DMS114 treated with DMSO at 0.1 percent for 48 hours (cell line): ENCODE results near the gene USP9X.
"Not testable (repeated sequence)": the region's sequence is repeated elsewhere in the genome, so short reads cannot be mapped to it uniquely, and the experiment has no call there.

ENCODE experiments used
- DNase-seq: peaks from one replicate; lab custom pipeline; 2025; ENCODE audit not compliant: unreplicated experiment; lab: John Stamatoyannopoulos, UW

The USP9X gene

DNA sequence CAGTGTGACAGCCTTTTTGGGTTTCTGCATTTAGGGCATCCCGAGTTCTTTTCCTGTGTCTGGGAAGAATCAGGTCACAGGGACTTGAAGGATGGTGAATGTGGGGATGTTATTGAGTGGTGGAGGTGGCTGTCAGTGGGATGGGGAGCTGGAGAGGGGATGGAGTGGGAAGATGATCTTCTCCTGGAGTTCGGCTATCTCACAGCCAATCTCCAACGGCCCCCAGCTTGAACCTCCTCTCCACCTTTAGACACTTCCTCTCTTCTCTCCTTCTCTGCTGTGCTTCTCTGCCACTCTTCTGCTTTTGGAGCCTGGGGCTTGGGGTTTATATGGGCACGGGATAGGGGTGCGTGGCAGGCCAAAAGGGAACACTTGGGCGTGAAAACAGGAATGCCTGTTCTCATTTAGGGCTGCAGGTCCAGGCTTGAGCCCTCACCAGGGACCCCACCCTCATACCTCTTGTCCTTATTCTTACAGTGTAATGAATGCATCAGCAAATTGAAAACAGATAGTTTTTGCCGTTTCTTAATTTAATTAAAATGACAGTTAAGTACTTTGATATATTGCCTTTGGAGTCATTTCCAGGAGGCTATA is 37.5 kb downstream of the USP9X start:
- no peak for DNase-seq

DNA sequence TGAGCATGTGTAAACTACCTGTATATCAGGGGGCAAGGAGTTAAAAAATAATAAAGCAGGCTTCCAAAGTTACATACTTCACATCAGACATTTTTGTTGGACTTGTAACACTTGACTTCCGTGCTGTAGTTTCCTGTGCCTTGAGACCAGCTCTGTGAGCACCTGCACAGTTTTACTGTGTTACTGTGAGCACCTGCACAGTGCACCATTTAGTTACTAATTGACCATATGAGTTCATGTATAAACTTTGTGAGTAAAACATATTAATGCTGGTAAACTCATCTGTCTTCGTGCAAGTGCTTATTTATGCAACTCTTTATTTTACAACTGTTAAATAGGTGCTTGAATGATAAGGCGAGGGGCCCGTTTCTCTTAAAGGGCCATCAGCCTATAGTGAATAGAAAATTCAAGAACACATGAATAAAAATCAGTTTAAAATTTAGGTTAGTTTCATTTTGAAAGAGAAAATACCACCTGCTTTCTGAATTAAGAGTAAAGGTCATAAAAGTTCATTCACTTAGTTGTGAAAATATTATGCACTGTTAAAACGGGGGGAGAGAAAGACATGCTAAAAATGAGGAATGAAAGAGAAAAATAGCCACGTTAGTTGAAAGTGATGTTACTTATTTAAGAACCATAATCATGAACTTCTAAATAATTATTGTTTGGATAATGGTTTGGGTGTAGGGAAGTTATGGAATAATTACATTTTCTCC is 42.4 kb downstream of the USP9X start:
- DNase-seq, result no peak

DNA sequence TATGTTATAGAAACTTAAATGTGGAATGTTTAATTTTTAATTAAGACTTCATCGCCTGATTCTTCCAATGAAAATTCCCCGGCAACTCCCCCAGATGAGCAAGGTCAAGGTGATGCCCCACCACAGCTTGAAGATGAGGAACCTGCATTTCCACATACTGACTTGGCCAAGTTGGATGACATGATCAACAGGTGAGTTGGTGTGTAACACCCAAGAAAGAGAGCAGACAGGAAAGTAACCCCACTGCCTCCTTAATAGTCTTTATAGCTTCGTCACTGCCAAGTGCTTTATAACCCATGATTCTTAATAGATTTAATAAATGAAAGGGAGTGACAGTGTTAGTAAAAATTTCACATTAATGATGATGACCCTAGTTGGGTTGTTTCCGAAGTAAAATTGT is 43.7 kb downstream of the USP9X start:
- no peak for DNase-seq

DNA sequence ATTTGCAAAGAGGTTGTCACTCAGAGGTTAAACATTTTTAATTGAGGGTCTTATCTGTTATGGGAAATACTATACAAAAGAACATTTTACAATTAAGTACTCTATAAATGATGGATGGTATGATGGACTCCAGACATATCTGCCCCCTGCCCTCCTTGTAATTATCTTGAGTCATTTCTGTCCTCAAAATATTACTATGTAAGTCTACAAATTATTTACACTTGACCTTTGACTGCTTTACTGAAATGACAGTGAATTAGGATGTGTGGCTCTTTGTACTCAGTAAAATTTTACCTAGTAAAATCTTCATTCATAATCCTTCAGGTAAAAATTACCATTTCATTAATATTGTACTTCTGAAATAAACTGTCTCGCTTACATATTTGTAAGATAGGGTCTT is 46.5 kb downstream of the USP9X start:
- no peak for DNase-seq

DNA sequence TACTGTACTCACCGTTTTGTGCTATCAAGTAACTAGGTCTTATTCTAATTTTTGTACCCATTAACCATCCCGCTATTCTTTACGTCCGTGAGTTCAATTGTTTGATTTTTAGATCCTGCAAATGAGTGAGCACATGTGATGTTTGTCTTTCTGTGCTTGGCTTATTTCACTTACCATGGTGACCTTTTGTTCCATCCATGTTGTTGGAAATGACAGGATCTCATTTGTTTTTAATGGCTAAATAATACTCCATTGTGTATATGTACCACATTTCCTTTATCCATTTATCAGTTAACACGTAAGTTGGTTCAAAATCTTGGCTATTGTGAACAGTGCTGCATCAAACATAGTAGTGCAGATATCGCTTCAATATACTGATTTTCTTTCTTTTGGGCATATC is 48.3 kb downstream of the USP9X start:
- DNase-seq, result no peak

DNA sequence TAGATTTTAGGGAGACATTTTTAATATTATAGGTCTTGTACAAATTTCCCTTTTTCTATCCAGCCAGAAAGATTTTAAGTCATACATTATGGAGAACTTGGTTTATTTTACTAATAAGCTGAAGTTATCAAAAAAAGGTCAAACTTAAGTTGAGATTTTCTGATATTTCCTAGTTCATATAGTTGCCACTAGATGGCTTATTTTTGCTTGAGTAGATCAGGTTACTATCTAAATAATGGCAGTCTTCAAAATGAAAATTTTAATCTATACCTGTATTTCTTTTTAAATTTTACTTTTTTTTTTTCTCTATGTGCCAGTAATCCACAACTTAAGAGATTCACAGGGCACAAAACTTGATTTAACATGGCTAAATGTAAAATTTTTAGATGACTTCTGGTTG is 52.3 kb downstream of the USP9X start:
- DNase-seq, result no peak

DNA sequence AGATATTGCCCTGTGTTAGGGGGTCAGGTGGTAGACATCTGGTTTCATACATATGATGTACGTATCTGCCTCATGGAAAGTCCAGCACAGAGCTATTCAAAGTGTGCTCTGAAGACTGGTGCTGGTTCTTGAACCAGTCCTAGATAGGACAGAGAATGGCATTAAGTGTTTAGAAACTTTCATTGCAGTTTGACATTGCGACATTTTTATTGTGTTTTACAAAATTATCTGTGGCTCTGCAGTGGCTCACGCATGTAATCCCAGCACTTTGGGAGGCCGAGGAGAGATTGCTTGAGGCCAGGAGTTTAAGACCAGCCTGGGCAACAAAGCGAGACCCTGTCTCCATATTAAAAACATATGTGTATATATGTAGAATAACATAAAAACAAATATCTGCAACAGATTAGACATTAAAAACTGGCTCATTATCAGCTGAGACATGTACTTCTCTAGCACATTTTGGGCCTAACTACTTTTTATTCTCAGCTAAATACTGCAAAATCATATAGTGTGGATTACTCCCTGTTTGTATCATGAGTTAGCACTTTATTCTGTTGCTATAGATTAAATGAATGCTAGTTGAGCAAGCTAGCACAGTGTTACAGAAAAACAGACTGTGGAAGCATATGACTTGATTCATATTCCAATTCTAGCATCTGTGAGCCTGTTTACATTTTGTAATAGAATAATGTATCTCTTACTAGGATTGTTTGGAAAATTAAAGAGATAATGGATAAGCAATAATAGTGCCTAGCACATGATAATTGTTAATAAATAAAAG is 57.1 kb downstream of the USP9X start:
- DNase-seq, result no peak

DNA sequence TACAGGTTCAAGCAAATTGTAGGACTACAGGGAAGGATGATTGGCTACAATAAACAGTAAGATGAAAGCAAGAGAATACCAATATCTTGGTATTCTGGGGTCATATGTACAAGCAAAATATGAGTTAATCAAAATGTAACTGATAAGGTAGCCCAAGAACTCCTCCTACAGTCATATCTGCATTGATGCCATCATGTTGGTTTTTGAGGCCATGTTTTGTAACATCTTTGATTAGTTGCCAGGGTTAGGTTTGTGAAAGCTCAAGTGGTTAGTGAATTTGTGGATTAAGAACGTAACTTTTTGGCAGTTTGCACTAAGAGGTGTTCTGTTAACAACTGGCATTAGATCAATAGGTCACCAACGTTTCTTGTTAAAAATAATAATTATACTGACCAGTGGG is 59.6 kb downstream of the USP9X start:
- no peak for DNase-seq

DNA sequence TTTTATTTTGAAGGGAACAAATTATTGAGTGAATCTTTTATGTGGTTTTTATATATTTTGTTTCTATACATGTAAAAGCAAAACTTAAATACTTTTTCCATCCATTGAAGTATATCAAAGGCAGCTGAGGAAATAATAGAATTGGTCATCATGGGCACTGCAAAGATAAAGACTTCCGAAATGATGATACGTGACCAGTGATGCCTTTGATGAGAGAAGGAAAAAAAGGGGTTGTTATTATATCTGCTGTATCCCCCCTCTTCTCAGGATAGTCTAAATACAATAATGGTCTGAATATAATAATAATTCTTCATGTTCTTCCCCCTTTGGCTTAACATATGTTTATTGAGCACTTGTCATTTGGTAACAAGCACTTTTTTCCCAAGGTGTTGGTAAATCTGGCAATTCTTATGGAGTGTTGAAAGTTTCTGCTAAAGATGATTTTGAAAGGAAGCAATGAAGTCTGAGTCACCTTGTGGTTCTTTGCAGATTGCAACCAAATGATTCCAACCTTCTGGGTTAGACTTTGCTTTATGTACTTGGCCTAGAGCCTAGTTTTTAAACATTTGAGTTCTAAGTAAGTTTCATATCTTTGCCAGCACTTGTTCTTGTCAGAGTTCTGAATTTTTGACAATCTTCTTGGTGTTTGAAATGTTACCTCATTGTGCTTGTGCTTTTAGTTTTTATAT is 60.8 kb downstream of the USP9X start:
- no peak for DNase-seq

DNA sequence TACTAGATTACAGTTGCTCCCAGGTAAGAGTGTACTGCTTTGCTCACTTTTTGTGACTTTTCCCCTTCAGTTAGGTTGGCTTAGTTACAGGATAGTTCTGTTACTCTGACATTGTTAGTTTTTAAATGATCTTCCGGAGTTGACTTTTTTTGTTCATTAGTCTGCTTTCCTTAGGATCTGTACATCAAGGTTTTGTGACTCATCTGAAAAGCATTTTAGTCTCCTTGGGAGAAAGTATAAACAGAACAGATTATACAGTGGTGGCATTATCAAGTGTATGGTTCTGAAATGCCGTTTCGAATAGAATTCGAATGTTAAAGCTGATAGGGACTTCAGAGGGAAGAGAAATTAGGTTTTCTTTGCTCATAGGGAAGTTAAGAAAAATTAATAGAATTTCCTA is 63.3 kb downstream of the USP9X start:
- no peak for DNase-seq

DNA sequence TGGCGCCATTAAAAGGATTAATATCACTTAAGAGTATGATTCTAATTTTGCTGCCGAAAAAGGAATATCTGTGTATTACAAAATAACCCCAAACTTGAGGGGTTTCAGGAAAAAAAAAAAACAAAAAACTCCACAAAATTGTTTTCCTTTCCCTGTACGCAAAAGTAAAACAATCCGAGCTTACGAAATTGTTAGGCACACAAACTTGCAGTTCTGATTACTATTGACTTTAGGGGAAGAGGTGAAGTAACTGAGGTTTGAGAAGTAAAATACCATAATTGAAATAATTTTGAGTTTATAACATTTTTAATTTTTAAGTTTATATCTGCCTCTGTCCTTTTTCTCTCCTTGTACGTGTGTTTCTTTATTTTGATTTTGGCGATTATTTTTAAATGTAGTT is 64.8 kb downstream of the USP9X start:
- no peak for DNase-seq

DNA sequence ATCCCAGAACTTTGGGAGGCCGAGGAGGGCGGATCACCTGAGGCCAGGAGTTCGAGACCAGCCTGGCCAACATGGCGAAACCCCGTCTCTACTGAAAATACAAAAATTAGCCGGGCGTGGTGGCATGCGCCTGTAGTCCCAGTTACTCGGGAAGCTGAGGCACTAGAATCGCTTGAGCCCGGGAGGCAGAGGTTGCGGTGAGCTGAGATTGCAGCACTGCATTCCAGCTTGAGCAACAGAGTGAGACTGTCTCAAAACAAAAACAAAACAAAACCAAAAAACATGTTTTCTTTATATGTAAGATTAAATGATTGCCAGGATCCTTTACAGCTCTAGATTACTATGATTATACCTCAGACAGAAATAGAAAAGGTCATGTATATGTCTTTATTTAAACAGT is 66.5 kb downstream of the USP9X start:
- not testable (repeated sequence) for DNase-seq

DNA sequence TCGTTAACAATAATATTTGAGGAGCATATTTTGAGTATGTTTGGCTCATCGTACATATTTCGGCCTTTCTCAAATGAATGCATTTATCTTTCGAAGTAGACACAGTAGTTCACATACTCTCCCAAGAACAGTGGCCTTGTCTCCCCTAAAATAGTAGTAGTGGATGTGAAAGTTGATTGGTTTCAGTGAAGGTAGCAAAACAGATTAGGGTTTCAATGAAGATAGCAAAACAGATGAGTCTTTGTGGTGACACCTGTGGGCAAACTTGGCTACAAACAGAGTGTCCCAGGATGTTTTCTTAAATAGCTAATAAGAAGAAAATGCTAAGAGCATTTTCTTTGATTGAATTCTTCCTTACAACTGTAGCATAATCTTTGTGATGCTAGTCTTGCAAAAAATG is 67.0 kb downstream of the USP9X start:
- DNase-seq, result no peak

DNA sequence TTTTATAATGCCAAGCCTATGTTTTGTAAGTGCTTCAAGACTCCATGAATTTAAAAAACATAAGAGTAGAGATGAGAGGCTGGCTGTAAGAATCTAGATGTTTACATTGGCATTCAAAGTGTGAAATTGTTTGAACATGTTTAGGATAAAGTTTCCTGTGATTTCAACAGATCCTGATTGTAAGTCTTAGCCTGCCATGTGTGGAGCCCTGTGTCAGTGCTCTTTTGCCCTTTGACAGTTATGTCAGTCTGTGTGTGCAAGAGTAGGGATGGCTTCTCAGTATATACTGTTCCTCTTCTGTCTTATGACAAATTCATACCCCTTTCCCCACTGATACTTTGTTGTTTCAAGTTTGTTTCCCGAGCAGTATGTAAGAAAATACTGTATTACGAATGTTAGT is 68.2 kb downstream of the USP9X start:
- DNase-seq, result no peak

DNA sequence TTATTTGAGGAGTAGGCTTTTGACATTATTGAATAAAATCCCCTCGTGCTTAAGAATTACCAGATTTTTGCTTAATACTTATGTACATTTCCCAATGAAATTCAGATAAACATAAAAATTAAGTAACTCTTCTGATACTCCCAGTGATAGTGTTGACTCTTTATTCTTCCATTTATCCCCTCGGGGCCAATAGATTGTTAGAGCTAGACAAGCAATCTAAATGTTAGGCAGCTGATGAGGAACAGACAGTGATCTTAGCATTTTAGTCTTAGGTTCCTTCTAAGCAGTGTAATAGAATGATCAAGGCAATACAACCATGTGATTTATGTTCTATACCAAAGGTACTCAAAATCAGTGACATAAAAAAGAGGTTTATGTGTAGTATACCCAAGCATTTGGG is 68.7 kb downstream of the USP9X start:
- no peak for DNase-seq

DNA sequence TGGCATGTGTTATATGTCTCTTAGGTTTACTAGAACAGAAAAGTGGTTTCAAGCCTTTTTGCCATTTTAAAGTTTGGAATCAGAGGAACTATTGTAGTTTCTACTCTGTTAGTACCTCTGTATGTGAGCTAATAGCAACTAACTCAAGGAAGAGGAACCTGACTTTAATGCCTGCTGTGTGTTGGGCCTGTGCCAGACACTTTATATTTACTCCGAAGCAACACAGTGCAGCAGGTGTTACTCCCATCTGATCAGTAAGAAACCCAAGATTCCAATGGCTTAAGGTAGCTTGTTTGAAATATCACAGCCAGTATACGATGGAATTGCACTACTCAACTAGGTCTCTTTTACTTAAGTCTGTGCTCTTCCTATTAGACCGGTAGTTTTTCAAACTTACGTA is 79.2 kb downstream of the USP9X start:
- DNase-seq, result no peak

DNA sequence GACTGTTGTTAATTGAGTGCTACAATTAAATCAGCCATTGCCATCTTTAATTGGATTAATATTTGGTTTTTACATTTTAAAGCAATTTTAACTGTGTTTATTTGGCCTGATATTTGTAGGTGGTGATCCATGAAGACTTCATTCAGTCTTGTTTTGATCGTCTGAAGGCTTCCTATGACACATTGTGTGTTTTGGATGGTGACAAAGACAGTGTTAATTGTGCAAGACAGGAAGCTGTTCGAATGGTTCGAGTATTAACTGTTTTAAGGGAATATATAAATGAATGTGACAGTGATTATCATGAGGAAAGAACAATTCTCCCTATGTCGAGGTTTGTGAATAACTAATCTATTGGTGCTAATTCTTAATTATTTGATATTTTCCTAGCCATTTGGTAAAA is 82.6 kb downstream of the USP9X start:
- no peak for DNase-seq

DNA sequence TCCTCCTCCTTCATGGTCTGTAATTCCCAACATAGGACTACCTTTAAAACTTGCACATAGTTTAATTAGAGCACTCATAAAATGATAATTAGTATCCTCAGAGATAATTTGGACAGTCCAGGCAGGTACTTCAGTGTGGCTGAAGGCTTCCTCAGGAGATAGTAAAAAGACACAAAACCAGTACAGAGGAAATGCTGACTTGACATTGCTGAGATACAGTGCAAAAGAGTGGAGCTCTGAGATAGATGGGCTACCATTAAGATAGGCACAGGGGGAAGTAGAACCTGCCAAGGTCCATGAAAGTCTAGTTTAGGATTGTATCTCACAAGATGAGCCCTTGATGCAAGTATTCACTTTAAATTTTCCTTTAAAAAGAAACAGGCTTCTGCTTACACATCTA is 91.0 kb downstream of the USP9X start:
- no peak for DNase-seq

DNA sequence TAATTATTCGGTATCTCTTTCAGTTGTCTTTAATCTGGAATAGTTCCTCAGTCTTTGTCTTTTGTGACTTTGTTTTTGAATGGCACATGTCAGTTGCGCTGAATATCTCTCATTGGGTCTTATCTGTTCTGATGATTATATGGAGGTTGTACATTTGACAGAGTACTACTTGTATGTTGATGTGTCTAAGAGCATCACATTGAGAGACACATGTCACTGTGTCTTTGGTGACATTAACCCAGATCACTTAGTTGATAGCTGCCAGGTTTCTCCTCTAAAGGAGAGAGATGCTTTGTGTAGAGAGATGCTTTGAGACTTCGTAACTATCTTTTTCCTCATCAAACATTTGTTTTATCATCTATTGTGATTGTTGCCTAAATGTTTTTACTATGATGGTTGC is 92.1 kb downstream of the USP9X start:
- no peak for DNase-seq

DNA sequence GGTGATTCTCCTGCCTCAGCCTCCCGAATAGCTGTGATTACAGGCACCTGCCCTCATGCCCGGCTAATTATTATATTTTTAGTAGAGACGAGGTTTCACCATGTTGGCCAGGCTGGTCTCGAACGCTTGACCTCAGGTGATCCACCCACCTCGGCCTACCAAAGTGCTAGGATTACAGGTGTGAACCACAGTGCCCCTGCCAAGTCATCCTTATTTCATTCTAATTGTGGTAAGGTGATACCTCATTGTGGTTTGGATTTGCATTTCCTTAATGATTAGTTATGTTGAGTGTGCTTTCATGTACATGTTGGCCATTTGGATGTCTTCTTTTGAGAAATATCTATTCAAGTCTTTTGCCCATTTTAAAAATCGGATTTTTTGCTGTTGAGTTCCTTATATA is 93.0 kb downstream of the USP9X start:
- no peak for DNase-seq

DNA sequence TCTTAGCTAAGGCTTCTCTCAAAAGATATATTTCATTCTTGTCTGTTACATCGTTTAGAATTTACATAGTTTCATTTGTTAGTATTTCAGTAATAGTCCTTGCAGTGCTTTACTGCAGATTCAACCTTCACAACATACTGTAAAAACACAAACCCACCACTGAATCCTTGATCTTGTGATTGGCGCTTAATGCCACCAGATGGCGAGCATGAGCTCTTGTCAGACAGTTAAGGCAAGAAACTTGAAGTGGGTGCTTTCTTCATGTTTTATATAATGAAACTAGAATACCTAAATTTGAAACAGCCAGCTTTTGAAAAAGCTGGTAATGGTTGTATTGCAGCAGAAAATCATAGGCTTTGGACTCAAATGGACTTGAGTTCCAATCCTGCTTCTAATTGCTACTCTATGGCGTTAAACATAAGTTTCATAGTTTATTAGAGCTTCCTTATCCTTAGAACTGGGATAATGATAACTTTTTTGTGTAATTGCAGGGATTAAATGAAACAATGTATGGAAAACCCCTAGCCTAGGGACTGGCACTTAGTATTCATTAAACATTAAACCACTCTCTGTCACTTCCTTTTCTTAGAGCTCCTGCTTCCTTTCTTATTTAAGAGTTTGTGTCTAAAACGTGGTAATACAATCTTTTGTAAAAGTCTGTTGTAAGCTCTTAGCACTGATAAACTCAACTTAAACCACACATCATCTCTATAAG is 95.1 kb downstream of the USP9X start:
- DNase-seq, result peak; percentile 61
